IMR-90 (cell line): ENCODE measurements around the gene BTAF1.

Source experiments
- RAD21 ChIP-seq: IDR thresholded peaks from 2 replicates; pipeline ENCODE4 v1.6.1; 2012; ENCODE audit warnings: low read length, improper control_type of control experiment
- TF ChIP-seq, protein P1 (sequence below): conservative IDR thresholded peaks from 2 replicates; pipeline ENCODE4 v1.5.1; 2012; ENCODE audit warnings: mild to moderate bottlenecking, low read depth, low read length, improper control_type of control experiment

DNA sequence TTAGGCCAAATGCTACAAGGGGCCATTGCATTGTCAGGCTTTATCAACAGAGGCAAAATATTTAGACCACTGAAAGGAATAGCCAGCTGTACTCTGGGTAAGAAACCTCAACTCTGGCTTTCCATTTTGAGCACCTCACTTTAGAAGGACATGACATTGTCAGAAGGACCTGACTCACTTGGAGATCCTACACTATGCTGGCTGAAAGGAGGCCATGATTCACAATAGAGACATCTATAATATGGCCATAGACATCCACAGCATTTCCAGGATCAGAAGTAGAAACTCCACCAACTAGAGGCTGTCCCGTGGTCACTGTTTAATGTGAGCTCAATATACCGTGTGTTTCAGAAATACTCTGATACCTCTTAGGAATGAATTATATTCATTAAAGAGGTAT, 140.9 kb downstream of the BTAF1 start:
- TF ChIP-seq RAD21, result no peak
- TF ChIP-seq, protein P1, sequence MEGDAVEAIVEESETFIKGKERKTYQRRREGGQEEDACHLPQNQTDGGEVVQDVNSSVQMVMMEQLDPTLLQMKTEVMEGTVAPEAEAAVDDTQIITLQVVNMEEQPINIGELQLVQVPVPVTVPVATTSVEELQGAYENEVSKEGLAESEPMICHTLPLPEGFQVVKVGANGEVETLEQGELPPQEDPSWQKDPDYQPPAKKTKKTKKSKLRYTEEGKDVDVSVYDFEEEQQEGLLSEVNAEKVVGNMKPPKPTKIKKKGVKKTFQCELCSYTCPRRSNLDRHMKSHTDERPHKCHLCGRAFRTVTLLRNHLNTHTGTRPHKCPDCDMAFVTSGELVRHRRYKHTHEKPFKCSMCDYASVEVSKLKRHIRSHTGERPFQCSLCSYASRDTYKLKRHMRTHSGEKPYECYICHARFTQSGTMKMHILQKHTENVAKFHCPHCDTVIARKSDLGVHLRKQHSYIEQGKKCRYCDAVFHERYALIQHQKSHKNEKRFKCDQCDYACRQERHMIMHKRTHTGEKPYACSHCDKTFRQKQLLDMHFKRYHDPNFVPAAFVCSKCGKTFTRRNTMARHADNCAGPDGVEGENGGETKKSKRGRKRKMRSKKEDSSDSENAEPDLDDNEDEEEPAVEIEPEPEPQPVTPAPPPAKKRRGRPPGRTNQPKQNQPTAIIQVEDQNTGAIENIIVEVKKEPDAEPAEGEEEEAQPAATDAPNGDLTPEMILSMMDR, result no peak
